Measurements from ENCODE around the gene ADAMTS9. TPM values are rescaled to one million over a fixed set of nuclear protein-coding genes. Genes with fewer than 3 reads are reported as not detected.

ADAMTS9 gene
- polyA plus RNA-seq, 1 experiment, result 1.1 TPM

- POLR2A ChIA-PET, result no interaction called here
These were observed 21.6 kb downstream of the ADAMTS9 start for GRCh38 chr3:64666171-64666588.

GRCh38 chr3:64664397-64664796, 23.4 kb downstream of the ADAMTS9 start:
- ChIA-PET POLR2A (no interaction called here), CTCF (no interaction called here)
- no peak for DNase-seq (ENCODE audit: low read depth, low spot score)
- no peak overlapping the region for H3K27ac ChIP-seq (ENCODE audit: low read depth, low read length)
- no peaks in the 10 kb centered on the region for H3K27me3 ChIP-seq (ENCODE audit: control insufficient read depth, insufficient read depth, low read length)
- TF ChIP-seq CTCF (IDR thresholded peaks at IDR 0.05; ENCODE audit: low read depth, low read length), result no peak
- no peaks in the 10 kb centered on the region for H3K9me3 ChIP-seq (ENCODE audit: control insufficient read depth, insufficient read depth, low read length)
- no peak overlapping the region for H3K4me3 ChIP-seq (ENCODE audit: low read depth, low read length)

More at GRCh38 chr3:64666171-64666588, 21.6 kb downstream of the ADAMTS9 start:
- DNase-seq (ENCODE audit: low read depth, low spot score), result no peak
- CTCF ChIA-PET, result interaction anchor here (1.7 kb wide), 1 partner anchor 135 kb away, joined by 6 read pairs; no protein-coding TSS in a partner anchor
- Histone ChIP-seq H3K4me3 (ENCODE audit: low read depth, low read length) (no peak overlapping the region), H3K27me3 (ENCODE audit: control insufficient read depth, insufficient read depth, low read length) (no peaks in the 10 kb centered on the region), H3K9me3 (ENCODE audit: control insufficient read depth, insufficient read depth, low read length) (no peaks in the 10 kb centered on the region), H3K27ac (ENCODE audit: low read depth, low read length) (no peak overlapping the region)
- no peak for TF ChIP-seq CTCF (IDR thresholded peaks at IDR 0.05; ENCODE audit: low read depth, low read length)

- Histone ChIP-seq H3K4me3 (ENCODE audit: low read depth, low read length) (no peak overlapping the region), H3K27ac (ENCODE audit: low read depth, low read length) (no peak overlapping the region), H3K27me3 (ENCODE audit: control insufficient read depth, insufficient read depth, low read length) (no peaks in the 10 kb centered on the region), H3K9me3 (ENCODE audit: control insufficient read depth, insufficient read depth, low read length) (no peaks in the 10 kb centered on the region)
- no peak for TF ChIP-seq CTCF (IDR thresholded peaks at IDR 0.05; ENCODE audit: low read depth, low read length)
- CTCF ChIA-PET, result no interaction called here
- DNase-seq (ENCODE audit: low read depth, low spot score), result no peak
- POLR2A ChIA-PET, result no interaction called here
These were observed 28.2 kb downstream of the ADAMTS9 start for GRCh38 chr3:64659617-64659978.

GRCh38 chr3:64658001-64658400, 29.8 kb downstream of the ADAMTS9 start:
- ChIA-PET CTCF (no interaction called here), POLR2A (no interaction called here)
- Histone ChIP-seq H3K27ac (ENCODE audit: low read depth, low read length) (no peak overlapping the region), H3K4me3 (ENCODE audit: low read depth, low read length) (no peak overlapping the region), H3K9me3 (ENCODE audit: control insufficient read depth, insufficient read depth, low read length) (no peaks in the 10 kb centered on the region), H3K27me3 (ENCODE audit: control insufficient read depth, insufficient read depth, low read length) (no peaks in the 10 kb centered on the region)
- DNase-seq (ENCODE audit: low read depth, low spot score), result no peak
- no peak for TF ChIP-seq CTCF (IDR thresholded peaks at IDR 0.05; ENCODE audit: low read depth, low read length)

- TF ChIP-seq CTCF (IDR thresholded peaks at IDR 0.05; ENCODE audit: low read depth, low read length), result no peak
- CTCF ChIA-PET, result no interaction called here
These were observed 31.3 kb downstream of the ADAMTS9 start for GRCh38 chr3:64656544-64656943.

More at GRCh38 chr3:64656544-64656943, 31.3 kb downstream of the ADAMTS9 start:
- POLR2A ChIA-PET, result no interaction called here
- no peak for DNase-seq (ENCODE audit: low read depth, low spot score)
- Histone ChIP-seq H3K4me3 (ENCODE audit: low read depth, low read length) (no peak overlapping the region), H3K9me3 (ENCODE audit: control insufficient read depth, insufficient read depth, low read length) (no peaks in the 10 kb centered on the region), H3K27me3 (ENCODE audit: control insufficient read depth, insufficient read depth, low read length) (no peaks in the 10 kb centered on the region), H3K27ac (ENCODE audit: low read depth, low read length) (no peak overlapping the region)

Measured in AG04450 (cell line).